HG03432 (cell line): ENCODE data around the gene MTFR1L.

Experiments
- ATAC-seq: cut with Tn5 transposase; IDR thresholded peaks from one replicate; pipeline ENCODE4 v1.9.1; 2021; ENCODE audit warnings: mild to moderate bottlenecking, moderate library complexity; ENCODE audit not compliant: unreplicated experiment

Gene MTFR1L

DNA sequence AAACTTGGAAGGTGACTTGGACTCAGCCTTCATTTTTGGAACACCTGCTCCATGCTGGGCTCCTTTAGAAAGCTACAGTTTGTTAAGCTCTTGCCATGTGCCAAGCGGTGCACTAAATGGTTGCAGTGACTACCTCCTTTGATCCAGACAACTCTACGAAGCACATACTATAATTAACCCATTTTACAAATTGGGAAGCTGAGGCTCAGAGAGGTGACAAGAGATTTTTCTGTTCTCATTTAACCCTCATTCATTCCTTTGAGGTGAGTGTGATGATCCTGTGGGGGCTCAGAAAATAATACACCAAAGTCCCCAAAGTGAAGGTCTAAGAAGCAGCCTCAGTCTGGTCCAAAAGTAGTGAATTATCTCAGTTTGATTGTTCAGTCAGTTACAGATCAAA lies 57.4 kb downstream of the MTFR1L start:
- no peak for ATAC-seq

DNA sequence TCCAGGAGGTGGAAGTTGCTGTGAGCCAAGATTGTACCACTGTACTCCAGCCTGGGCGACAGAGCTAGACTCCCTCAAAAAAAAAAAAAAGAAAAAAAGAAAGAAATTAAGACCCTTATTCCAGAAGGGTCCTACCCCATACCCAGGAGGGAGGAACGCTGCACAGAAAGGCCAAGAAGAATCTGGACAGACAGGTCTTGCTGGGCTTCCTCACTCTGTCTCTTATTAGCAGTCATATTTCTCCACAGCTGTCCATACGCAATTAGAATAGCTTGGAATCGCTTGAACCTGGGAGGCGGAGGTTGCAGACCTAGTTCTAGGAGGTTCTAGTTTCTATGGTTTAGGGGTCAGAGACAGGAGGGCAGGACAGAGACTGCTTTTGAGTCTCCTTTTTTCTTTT lies 58.9 kb downstream of the MTFR1L start:
- ATAC-seq = no peak

DNA sequence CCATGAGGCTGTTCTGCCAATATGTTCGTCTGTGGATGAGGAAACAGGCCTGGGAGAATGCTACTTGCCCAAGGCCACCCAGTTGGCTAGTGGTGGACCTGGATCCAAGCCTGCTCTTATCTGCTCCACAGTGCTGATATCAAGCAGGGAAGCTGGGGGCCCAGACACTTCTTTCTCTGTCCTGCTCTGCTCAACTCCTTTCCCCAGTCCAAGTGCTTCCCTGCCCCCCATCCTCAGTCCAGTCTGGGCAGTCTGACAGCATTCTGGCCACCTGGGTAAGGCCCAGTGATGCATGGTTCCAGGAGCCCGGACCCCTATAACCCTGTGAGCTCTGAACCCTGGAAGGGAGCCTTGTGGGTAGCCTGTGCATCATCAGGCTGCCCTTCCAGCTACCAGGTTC lies 59.9 kb downstream of the MTFR1L start:
- ATAC-seq = no peak

DNA sequence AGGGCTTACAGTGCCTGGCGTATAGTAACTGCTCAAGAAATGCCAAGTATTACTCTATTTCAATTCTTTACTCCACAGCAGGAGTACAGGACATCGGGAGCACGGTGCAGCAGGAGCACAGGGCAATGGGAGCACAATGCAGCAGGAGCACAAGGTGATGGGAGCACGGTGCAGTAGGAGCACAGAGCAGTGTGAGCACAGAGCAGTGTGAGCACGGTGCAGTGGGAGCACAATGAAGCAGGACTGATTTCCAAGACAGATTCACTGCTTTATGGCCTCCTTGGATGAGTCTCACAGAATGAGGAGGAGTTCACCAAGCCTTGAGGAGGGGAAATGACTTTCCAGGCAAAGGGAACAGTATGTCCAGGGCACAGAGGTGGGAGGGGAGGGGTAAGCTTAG lies 60.8 kb downstream of the MTFR1L start:
- ATAC-seq = no peak

DNA sequence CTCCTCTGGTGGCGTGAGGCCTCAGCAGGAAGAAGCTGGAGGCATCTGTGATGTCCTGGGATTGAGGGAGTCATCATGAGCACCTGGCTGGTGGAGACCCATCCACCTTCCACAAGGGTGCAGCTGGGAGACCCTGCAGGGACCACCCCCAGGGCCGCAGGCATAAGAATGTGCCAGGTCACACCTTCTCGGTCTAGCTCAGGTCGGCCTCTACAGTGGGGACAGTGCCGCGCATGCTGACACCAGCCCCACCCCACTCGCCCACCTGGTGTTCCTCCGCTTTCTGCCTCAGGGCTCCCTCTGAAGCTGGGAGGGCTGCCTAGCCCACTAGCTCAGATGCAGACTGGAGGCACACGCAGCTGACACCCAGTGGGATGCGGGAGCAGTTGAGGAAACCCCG lies 61.5 kb downstream of the MTFR1L start:
- no peak for ATAC-seq
